T-cell (primary cell): Measurements from ENCODE around the gene DKK2. TPM values are rescaled to one million over a fixed set of nuclear protein-coding genes. Genes with fewer than 3 reads are reported as not detected.

Experiments used
- ATAC-seq, 4 experiments: fragments of 200-7000 bp in 3 of 4; fragments of 150-1000 bp in 1 of 4; cut with Tn5 transposase; replicated peaks in 1 of 4; 1 replicate in 3 of 4; 2 replicates in 1 of 4; pipeline ENCODE4 v1.10.0; 2021; ENCODE audit warnings: moderate library complexity in 3 of 4, mild to moderate bottlenecking in 2 of 4, moderate number of reproducible peaks in 1 of 4
- CTCF ChIA-PET, 2 donors: fragments of 300-600 bp; sonication (Branson Sonifier 250); formaldehyde crosslinking; loops; one replicate each; lab custom pipeline; 2022; ENCODE audit warnings: antibody characterized with exemption in 2 of 2; lab: Charles Lee
- POLR2A ChIA-PET, 2 donors: fragments of 300-600 bp; sonication (Branson Sonifier 250); formaldehyde crosslinking; loops; one replicate each; lab custom pipeline; 2022; ENCODE audit warnings: antibody characterized with exemption in 2 of 2; lab: Charles Lee
- DNase-seq, 35 experiments: peaks; one replicate each; pipeline versions ENCODE4 v3.0.0 to v3.0.0-alpha.2; 2013 to 2023
- H3K27ac ChIP-seq: one replicate; pipeline ENCODE4 v1.5.1; 2013; ENCODE audit warnings: low read length
- H3K27me3 ChIP-seq, 2 experiments: replicated peaks in 1 of 2; 1 replicate in 1 of 2; 2 replicates in 1 of 2; pipeline versions ENCODE4 v1.6.1 to v1.7.0; 2013; ENCODE audit warnings: low read length in 1 of 2, mixed read lengths in 1 of 2; ENCODE audit not compliant: control insufficient read depth in 2 of 2, insufficient read depth in 2 of 2; ENCODE audit errors: extremely low read depth in 1 of 2
- H3K36me3 ChIP-seq, 2 donors: 1 replicate in 1 of 2; 2 replicates in 1 of 2; pipeline versions ENCODE4 v1.6.1 to v1.7.0; 2013; ENCODE audit warnings: low read length in 1 of 2; ENCODE audit not compliant: control insufficient read depth in 2 of 2, insufficient read depth in 1 of 2; ENCODE audit errors: extremely low read depth in 1 of 2
- H3K4me1 ChIP-seq, 2 experiments: 1 replicate in 1 of 2; 2 replicates in 1 of 2; pipeline versions ENCODE4 v1.6.1 to v1.7.0; 2013; ENCODE audit warnings: low read length in 2 of 2, mixed read lengths in 1 of 2; ENCODE audit not compliant: insufficient read depth in 2 of 2, control insufficient read depth in 1 of 2; ENCODE audit errors: extremely low read depth in 1 of 2
- H3K4me3 ChIP-seq, 2 donors: 1 replicate in 1 of 2; 2 replicates in 1 of 2; pipeline versions ENCODE4 v1.5.1 to v1.7.0; 2013; ENCODE audit warnings: mild to moderate bottlenecking in 2 of 2, low read length in 1 of 2, moderate library complexity in 1 of 2; ENCODE audit not compliant: control insufficient read depth in 1 of 2; ENCODE audit errors: extremely low read depth in 1 of 2
- H3K9me3 ChIP-seq: 2 replicates; pipeline ENCODE4 v1.7.0; 2013
- H3K27ac Mint-ChIP-seq, 2 donors: one replicate each; pipeline ENCODE4 v1.8.0; 2020 to 2021; ENCODE audit warnings: mild to moderate bottlenecking in 2 of 2, mixed read lengths in 2 of 2
- H3K27me3 Mint-ChIP-seq, 2 donors: one replicate each; pipeline ENCODE4 v1.8.0; 2021 to 2022; ENCODE audit warnings: mixed read lengths in 2 of 2
- H3K36me3 Mint-ChIP-seq: one replicate; pipeline ENCODE4 v1.8.0; 2021; ENCODE audit warnings: mixed read lengths
- H3K4me1 Mint-ChIP-seq, 3 donors: one replicate each; pipeline ENCODE4 v1.8.0; 2020 to 2022; ENCODE audit warnings: mixed read lengths in 3 of 3, mild to moderate bottlenecking in 1 of 3
- H3K4me3 Mint-ChIP-seq, 3 donors: one replicate each; pipeline ENCODE4 v1.8.0; 2020 to 2022; ENCODE audit warnings: mild to moderate bottlenecking in 3 of 3, mixed read lengths in 3 of 3, moderate library complexity in 3 of 3
- H3K9me3 Mint-ChIP-seq, 3 donors: one replicate each; pipeline ENCODE4 v1.8.0; 2020 to 2022; ENCODE audit warnings: mixed read lengths in 3 of 3
- WGBS: methylation state at CpG from one replicate; pipeline ENCODE4 v1.1.5; 2013; ENCODE audit warnings: missing lambda C conversion rate; ENCODE audit not compliant: insufficient coverage; 5-methylcytosine and 5-hydroxymethylcytosine counted together
- total RNA-seq, 35 experiments: library from RNA in 6 of 35; stranded (reverse) in 6 of 35; fragments of 120-200 nt in 1 of 35; gene quantifications; one replicate each; pipeline versions ENCODE4 v1.2.1 to v1.2.4 and lab custom pipeline; 2013 to 2026

DKK2 gene
- total RNA-seq, 5 donors from 2014 or later (not counting 1 experiment from before 2014, with no cell fraction given), result 0.09 to 0.25 TPM; not detected in 3

GRCh38 chr4:107027379-107027778 lies 8.7 kb downstream of the DKK2 start:
- H3K4me3 ChIP-seq, result no peak overlapping the region
- H3K9me3 Mint-ChIP-seq, result peaks cover 2 to 7% (median 5%) of the 10 kb centered on the region in 3 donors
- H3K4me1 Mint-ChIP-seq, result no peaks in the 10 kb centered on the region
- no peaks in the 10 kb centered on the region for H3K4me1 ChIP-seq
- DNase-seq (no peak), ATAC-seq (no peak)
- H3K36me3 ChIP-seq, result no peaks in the 10 kb centered on the region
- peaks cover 0 to 3% of the 10 kb centered on the region in 2 donors for H3K27me3 Mint-ChIP-seq
- H3K27me3 ChIP-seq, result peaks cover 0 to 2% of the 10 kb centered on the region in 2 experiments
- CTCF ChIA-PET, result no interaction called here
- POLR2A ChIA-PET, result no interaction called here
- H3K9me3 ChIP-seq, result no peaks in the 10 kb centered on the region
- no peak overlapping the region for H3K27ac ChIP-seq
- no peak overlapping the region for H3K4me3 Mint-ChIP-seq
- WGBS, result no CpG with 5 or more reads among the region's 1 CpG
- H3K36me3 Mint-ChIP-seq, result no peaks in the 10 kb centered on the region
- no peak overlapping the region for H3K27ac Mint-ChIP-seq

GRCh38 chr4:107018344-107018735 lies 17.8 kb downstream of the DKK2 start:
- 100% methylated on average over 1 of the region's 3 CpGs for WGBS
- no peaks in the 10 kb centered on the region for H3K36me3 Mint-ChIP-seq
- H3K27me3 ChIP-seq, result no peaks in the 10 kb centered on the region
- no peak overlapping the region for H3K27ac ChIP-seq
- no peaks in the 10 kb centered on the region for H3K4me1 Mint-ChIP-seq
- H3K27ac Mint-ChIP-seq, result no peak overlapping the region
- H3K4me3 ChIP-seq, result no peak overlapping the region
- no peaks in the 10 kb centered on the region for H3K9me3 ChIP-seq
- peaks cover 0 to 4% (median 0%) of the 10 kb centered on the region in 3 donors for H3K9me3 Mint-ChIP-seq
- ChIA-PET CTCF (no interaction called here), POLR2A (no interaction called here)
- ATAC-seq (no peak), DNase-seq (no peak)
- H3K4me1 ChIP-seq, result no peaks in the 10 kb centered on the region
- H3K27me3 Mint-ChIP-seq, result peaks cover 0 to 4% of the 10 kb centered on the region in 2 donors
- no peak overlapping the region for H3K4me3 Mint-ChIP-seq
- H3K36me3 ChIP-seq, result no peaks in the 10 kb centered on the region

GRCh38 chr4:107017443-107018343 lies 18.4 kb downstream of the DKK2 start:
- Histone ChIP-seq H3K27ac (no peak overlapping the region), H3K9me3 (no peaks in the 10 kb centered on the region), H3K4me1 (no peaks in the 10 kb centered on the region), H3K27me3 (no peaks in the 10 kb centered on the region), H3K4me3 (no peak overlapping the region), H3K36me3 (no peaks in the 10 kb centered on the region)
- CTCF ChIA-PET, result no interaction called here
- Mint-ChIP-seq H3K27ac (no peak overlapping the region), H3K4me1 (no peaks in the 10 kb centered on the region), H3K36me3 (no peaks in the 10 kb centered on the region), H3K4me3 (no peak overlapping the region), H3K27me3 (peaks cover 0 to 4% of the 10 kb centered on the region in 2 donors), H3K9me3 (peaks cover 0 to 4% (median 0%) of the 10 kb centered on the region in 3 donors)
- ATAC-seq (no peak), DNase-seq (no peak)
- no CpG with 5 or more reads among the region's 7 CpGs for WGBS
- POLR2A ChIA-PET, result interaction anchor here in 1 of 2 donors (0.6 kb wide), 1 partner anchor 62 kb away, joined by 3 read pairs; no protein-coding TSS in a partner anchor

- ATAC-seq (no peak), DNase-seq (no peak)
- H3K9me3 Mint-ChIP-seq, result no peaks in the 10 kb centered on the region
- no peaks in the 10 kb centered on the region for H3K27me3 Mint-ChIP-seq
- H3K36me3 ChIP-seq, result no peaks in the 10 kb centered on the region
- H3K27ac Mint-ChIP-seq, result no peak overlapping the region
- ChIA-PET POLR2A (no interaction called here), CTCF (no interaction called here)
- H3K36me3 Mint-ChIP-seq, result no peaks in the 10 kb centered on the region
- no peaks in the 10 kb centered on the region for H3K4me1 Mint-ChIP-seq
- no peaks in the 10 kb centered on the region for H3K4me1 ChIP-seq
- no peaks in the 10 kb centered on the region for H3K27me3 ChIP-seq
- H3K9me3 ChIP-seq, result no peaks in the 10 kb centered on the region
- WGBS, result no CpG with 5 or more reads among the region's 3 CpGs
- H3K4me3 Mint-ChIP-seq, result no peak overlapping the region
- no peak overlapping the region for H3K27ac ChIP-seq
- H3K4me3 ChIP-seq, result no peak overlapping the region
Observed at GRCh38 chr4:107011312-107011711, 24.8 kb downstream of the DKK2 start.

GRCh38 chr4:107009196-107009968 lies 26.7 kb downstream of the DKK2 start:
- Mint-ChIP-seq H3K4me3 (no peak overlapping the region), H3K27me3 (no peaks in the 10 kb centered on the region), H3K27ac (no peak overlapping the region), H3K4me1 (no peaks in the 10 kb centered on the region), H3K36me3 (no peaks in the 10 kb centered on the region), H3K9me3 (no peaks in the 10 kb centered on the region)
- H3K4me3 ChIP-seq, result no peak overlapping the region
- no peaks in the 10 kb centered on the region for H3K4me1 ChIP-seq
- no peaks in the 10 kb centered on the region for H3K36me3 ChIP-seq
- CTCF ChIA-PET, result no interaction called here
- no peaks in the 10 kb centered on the region for H3K9me3 ChIP-seq
- ATAC-seq (no peak), DNase-seq (no peak)
- POLR2A ChIA-PET, result no interaction called here
- H3K27ac ChIP-seq, result no peak overlapping the region
- H3K27me3 ChIP-seq, result no peaks in the 10 kb centered on the region
- WGBS, result 100% methylated on average over 1 of the region's 3 CpGs

- no peaks in the 10 kb centered on the region for H3K36me3 Mint-ChIP-seq
- no peak overlapping the region for H3K27ac Mint-ChIP-seq
- H3K9me3 Mint-ChIP-seq, result no peaks in the 10 kb centered on the region
- Histone ChIP-seq H3K27ac (no peak overlapping the region), H3K9me3 (no peaks in the 10 kb centered on the region), H3K36me3 (no peaks in the 10 kb centered on the region), H3K4me1 (no peaks in the 10 kb centered on the region), H3K27me3 (no peaks in the 10 kb centered on the region), H3K4me3 (no peak overlapping the region)
- DNase-seq (no peak), ATAC-seq (no peak)
- no peak overlapping the region for H3K4me3 Mint-ChIP-seq
- H3K4me1 Mint-ChIP-seq, result no peaks in the 10 kb centered on the region
- WGBS, result no CpG with 5 or more reads among the region's 2 CpGs
- ChIA-PET CTCF (no interaction called here), POLR2A (no interaction called here)
- no peaks in the 10 kb centered on the region for H3K27me3 Mint-ChIP-seq
Observed at GRCh38 chr4:107008115-107008514, 28.0 kb downstream of the DKK2 start.
